GM15510 (cell line): ENCODE measurements around the gene LRRFIP1.

Experiments
- POLR2A ChIP-seq: IDR thresholded peaks from 3 replicates; pipeline ENCODE4 v1.6.1; 2011; ENCODE audit warnings: borderline replicate concordance; ENCODE audit not compliant: insufficient read length; ENCODE audit errors: extremely low read depth

Gene LRRFIP1

GRCh38 chr2:237626813-237627440 is 460 bp upstream of the LRRFIP1 start:
- no peak for TF ChIP-seq POLR2A

DNA sequence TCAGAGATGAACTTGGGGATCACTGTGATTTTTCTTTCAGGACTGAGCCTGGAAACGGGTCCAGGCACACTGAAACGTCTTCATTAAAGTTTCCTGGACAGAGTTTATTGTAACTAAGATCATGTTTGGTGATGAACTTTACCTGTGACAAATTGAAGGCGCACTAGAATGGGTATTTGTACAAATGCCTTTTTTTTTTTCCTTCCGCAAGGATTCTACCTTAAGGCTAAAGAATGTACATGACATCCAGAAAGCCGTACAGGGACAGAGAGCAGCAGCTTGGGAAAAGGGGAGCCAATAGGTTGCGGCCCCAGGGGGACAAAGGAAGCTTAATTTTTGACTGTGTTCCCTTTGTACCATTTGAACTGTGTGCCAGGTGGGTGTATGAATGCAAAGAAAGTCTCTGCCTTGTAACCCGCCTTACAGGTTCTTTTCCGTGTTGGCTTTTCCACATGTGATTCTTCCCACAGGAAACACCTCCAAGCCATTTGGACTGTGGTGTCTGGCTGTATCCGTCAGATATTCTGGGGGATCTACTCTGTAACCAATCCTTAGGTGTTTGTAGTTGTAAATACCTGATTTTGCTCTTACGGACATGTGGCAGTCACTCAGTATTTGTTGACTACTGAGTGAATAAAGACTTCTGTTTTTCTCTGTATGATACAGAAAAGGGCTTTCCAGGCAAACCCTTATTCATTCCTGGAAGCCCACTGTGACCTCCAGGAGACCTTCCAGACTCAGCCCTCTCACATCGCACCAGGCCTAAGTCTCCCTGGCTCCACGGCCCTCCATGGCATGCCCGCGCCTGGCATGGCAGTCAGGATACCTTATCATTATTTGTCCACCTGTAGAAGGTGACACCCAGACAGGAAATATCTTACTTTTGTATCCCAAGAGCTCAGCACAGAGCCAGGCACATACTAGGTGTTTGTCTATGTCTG is 1.1 kb downstream of the LRRFIP1 start:
- TF ChIP-seq POLR2A = no peak

DNA sequence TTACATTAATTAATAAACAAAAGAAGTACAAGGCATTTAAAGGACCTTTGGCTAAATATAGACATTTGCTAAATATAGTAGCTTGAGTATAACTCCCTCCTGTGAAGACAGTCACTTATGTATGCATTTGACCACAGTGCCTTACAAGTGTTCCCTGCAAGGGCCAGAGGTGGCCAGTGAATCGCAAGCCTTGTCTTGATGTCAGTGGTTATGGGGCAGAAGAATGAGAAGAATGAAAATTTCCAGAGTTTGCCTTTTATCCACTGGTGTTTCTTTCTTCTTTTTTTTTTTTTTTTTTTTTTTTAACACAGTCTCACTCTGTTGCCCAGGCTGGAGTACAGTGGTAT is 1.8 kb downstream of the LRRFIP1 start:
- no peak for TF ChIP-seq POLR2A

- no peak for TF ChIP-seq POLR2A
Measured at GRCh38 chr2:237629739-237630138, 2.4 kb downstream of the LRRFIP1 start.

DNA sequence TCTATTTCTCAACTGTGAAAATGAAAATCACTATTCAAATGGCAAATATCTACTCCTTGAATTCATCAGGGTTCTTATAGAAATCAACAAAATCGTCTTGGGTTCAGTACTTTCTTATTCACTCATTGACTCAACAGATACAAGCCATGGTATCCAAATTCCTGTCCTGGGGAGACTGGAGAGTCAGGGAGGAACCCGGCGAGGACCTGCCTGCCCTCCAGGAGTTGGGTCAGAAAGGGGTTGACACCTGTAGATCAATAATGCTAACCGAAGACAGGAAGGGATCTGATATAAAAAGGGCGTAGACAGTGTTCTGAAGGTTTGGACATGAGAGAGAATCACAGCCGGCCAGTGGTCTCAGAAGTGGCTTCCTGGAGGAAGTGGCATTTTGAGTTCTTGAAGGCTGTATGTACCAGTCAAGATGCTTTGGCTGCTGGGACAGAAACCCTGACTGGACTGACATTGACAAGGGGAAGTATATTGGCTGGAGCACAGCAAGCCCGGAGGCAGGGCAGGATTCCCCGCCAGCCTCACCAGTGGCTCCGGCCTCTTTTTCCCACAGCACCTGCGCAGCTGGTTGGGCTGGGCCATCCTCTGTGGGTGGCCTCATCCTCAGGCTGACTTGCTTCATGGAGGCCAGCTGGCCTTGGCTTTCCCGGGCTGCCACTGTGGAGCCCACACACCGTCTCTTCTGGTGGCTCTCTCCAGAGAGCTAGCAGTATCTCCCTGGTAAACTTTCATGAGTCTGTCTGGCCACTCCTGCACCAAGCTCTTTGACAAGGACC is 3.0 kb downstream of the LRRFIP1 start:
- no peak for TF ChIP-seq POLR2A

- no peak for TF ChIP-seq POLR2A
Measured at GRCh38 chr2:237631007-237631785, 3.8 kb downstream of the LRRFIP1 start.

GRCh38 chr2:237631801-237632585 is 4.6 kb downstream of the LRRFIP1 start:
- no peak for TF ChIP-seq POLR2A

DNA sequence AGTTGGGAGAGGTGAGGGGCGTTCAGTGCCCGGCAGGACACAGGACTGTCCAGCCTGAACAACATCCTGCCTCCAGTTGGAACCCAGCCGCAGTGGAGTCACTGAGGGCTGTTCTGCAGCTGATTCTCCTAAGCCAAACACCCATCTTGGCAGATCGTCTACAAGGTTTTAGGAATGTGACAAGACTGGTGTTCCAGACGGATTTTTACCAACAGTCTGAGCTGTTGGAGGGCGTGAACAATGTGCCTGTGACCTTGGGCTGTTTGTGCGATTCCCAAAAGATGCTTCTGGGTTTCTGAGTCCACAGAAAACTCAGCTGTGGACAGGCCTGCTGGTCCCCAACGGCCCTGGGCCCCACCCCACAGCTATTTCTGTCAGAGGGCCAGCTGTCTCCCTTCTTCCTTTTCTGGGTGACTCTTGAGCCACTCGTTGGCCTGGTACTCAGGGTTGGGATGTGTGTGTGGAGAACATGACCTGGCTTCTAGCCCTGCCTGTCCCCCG is 5.7 kb downstream of the LRRFIP1 start:
- TF ChIP-seq POLR2A = no peak

DNA sequence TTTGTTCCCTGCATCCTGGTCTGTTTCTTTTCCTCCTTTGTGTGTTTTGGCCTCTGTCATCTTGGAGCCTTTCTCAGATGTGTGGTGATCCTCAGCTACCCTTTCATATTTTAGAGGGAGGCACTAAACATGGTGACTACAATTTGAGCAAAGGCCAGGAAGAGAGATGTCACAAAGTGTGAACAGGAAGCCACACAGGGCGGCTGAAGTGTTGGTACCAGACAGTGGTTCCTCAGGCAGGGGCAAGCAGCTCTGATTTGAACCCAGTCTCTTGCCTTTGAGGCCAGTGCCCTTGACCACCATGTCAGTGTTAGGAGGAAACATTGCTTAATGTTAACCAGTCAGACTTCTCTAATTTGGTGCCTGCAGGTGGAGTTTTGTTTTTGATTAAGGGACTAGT is 9.2 kb downstream of the LRRFIP1 start:
- no peak for TF ChIP-seq POLR2A

DNA sequence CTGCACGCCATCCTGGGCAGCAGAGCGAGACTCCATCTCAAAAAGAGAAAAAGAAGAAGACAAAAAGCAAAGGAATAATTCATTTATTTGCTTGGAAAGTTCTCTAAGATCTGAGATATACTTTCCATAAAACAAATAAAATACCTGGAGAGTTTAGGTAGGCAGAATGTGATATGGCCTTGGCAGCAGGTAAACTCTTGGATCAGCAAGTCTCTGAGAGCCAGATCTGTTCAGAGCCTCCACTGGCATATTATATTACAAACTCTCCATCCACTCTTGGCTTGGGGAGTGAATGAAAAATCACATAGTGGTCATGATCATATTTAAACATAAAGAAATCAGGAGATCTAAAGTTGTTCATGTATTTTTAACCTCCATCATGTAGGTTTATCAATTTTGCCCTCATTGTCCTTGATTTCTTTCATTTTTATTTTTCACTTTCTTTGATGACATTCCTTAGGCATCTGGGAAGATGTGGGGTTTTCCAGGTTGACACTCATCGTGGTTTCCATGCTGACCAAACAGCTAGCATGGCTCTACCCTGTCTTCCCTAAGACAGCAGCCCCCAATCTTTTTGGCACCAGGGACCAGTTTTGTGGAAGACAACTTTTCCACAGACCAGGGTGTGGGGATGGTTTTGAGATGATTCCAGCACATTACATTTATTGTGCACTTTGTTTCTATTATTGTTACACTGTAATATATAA is 10.2 kb downstream of the LRRFIP1 start:
- TF ChIP-seq POLR2A = no peak

- no peak for TF ChIP-seq POLR2A
Measured at GRCh38 chr2:237638176-237638575, 10.8 kb downstream of the LRRFIP1 start.

GRCh38 chr2:237639052-237639835 is 11.9 kb downstream of the LRRFIP1 start:
- TF ChIP-seq POLR2A = no peak
